ENCODE data around the gene CDH4.

Gene CDH4

GRCh38 chr20:61937963-61938838 is 686.1 kb downstream of the CDH4 start:
- Histone ChIP-seq H3K27me3 (no peaks in the 10 kb centered on the region), H3K36me3 (no peaks in the 10 kb centered on the region), H3K4me1 (ENCODE audit: control insufficient read depth in 1 of 2, insufficient read depth in 1 of 2, low read depth in 1 of 2, low read length in 1 of 2) (no peaks in the 10 kb centered on the region), H3K4me3 (ENCODE audit: low read depth in 1 of 2, low read length in 1 of 2) (no peak overlapping the region), H3K9me3 (no peaks in the 10 kb centered on the region), H3K27ac (no peak overlapping the region)
- no peak for TF ChIP-seq CTCF (IDR thresholded peaks at IDR 0.05)

GRCh38 chr20:61938839-61939690 is 687.0 kb downstream of the CDH4 start:
- Histone ChIP-seq H3K27me3 (no peaks in the 10 kb centered on the region), H3K36me3 (no peaks in the 10 kb centered on the region), H3K27ac (no peak overlapping the region), H3K4me3 (ENCODE audit: low read depth in 1 of 2, low read length in 1 of 2) (no peak overlapping the region), H3K4me1 (ENCODE audit: control insufficient read depth in 1 of 2, insufficient read depth in 1 of 2, low read depth in 1 of 2, low read length in 1 of 2) (no peaks in the 10 kb centered on the region), H3K9me3 (no peaks in the 10 kb centered on the region)
- TF ChIP-seq CTCF (IDR thresholded peaks at IDR 0.05): no peak

GRCh38 chr20:61939691-61940360 is 687.8 kb downstream of the CDH4 start:
- Histone ChIP-seq H3K4me3 (ENCODE audit: low read depth in 1 of 2, low read length in 1 of 2) (no peak overlapping the region), H3K4me1 (ENCODE audit: control insufficient read depth in 1 of 2, insufficient read depth in 1 of 2, low read depth in 1 of 2, low read length in 1 of 2) (no peaks in the 10 kb centered on the region), H3K27ac (no peak overlapping the region), H3K36me3 (no peaks in the 10 kb centered on the region), H3K9me3 (no peaks in the 10 kb centered on the region), H3K27me3 (no peaks in the 10 kb centered on the region)
- TF ChIP-seq CTCF (IDR thresholded peaks at IDR 0.05): no peak

- H3K4me3 ChIP-seq (ENCODE audit: low read depth in 1 of 2, low read length in 1 of 2): no peak overlapping the region
- H3K4me1 ChIP-seq (ENCODE audit: control insufficient read depth in 1 of 2, insufficient read depth in 1 of 2, low read depth in 1 of 2, low read length in 1 of 2): no peaks in the 10 kb centered on the region
- no peaks in the 10 kb centered on the region for H3K36me3 ChIP-seq
- H3K9me3 ChIP-seq: no peaks in the 10 kb centered on the region
- no peaks in the 10 kb centered on the region for H3K27me3 ChIP-seq
- TF ChIP-seq CTCF (IDR thresholded peaks at IDR 0.05): no peak
- H3K27ac ChIP-seq: no peak overlapping the region
Measured at GRCh38 chr20:61940491-61940890, 688.4 kb downstream of the CDH4 start.

- no peak for TF ChIP-seq CTCF (IDR thresholded peaks at IDR 0.05)
- Histone ChIP-seq H3K4me1 (ENCODE audit: control insufficient read depth in 1 of 2, insufficient read depth in 1 of 2, low read depth in 1 of 2, low read length in 1 of 2) (no peaks in the 10 kb centered on the region), H3K27ac (no peak overlapping the region), H3K27me3 (no peaks in the 10 kb centered on the region), H3K9me3 (no peaks in the 10 kb centered on the region), H3K36me3 (no peaks in the 10 kb centered on the region), H3K4me3 (ENCODE audit: low read depth in 1 of 2, low read length in 1 of 2) (no peak overlapping the region)
Measured at GRCh38 chr20:61940976-61941720, 689.1 kb downstream of the CDH4 start.
